ENCODE results near the gene NEGR1.

NEGR1 gene

GRCh38 chr1:71660411-71660810 lies 621.9 kb downstream of the NEGR1 start:
- DNase-seq, result no peak

- DNase-seq, result peak; percentile 5
Observed at GRCh38 chr1:71657891-71658679, 624.3 kb downstream of the NEGR1 start.

GRCh38 chr1:71656902-71657301 lies 625.4 kb downstream of the NEGR1 start:
- no peak for DNase-seq

- no peak for DNase-seq
Observed at GRCh38 chr1:71655604-71656003, 626.7 kb downstream of the NEGR1 start.

- no peak for DNase-seq
Observed at GRCh38 chr1:71653952-71654351, 628.4 kb downstream of the NEGR1 start.

- DNase-seq, result no peak
Observed at GRCh38 chr1:71651214-71651613, 631.1 kb downstream of the NEGR1 start.

GRCh38 chr1:71650119-71650518 lies 632.2 kb downstream of the NEGR1 start:
- peak; percentile 7 for DNase-seq

- DNase-seq, result no peak
Observed at GRCh38 chr1:71649608-71650007, 632.7 kb downstream of the NEGR1 start.

- DNase-seq, result no peak
Observed at GRCh38 chr1:71647513-71648300, 634.6 kb downstream of the NEGR1 start.

- DNase-seq, result no peak
Observed at GRCh38 chr1:71645015-71645414, 637.3 kb downstream of the NEGR1 start.

GRCh38 chr1:71641903-71642302 lies 640.4 kb downstream of the NEGR1 start:
- no peak for DNase-seq

GRCh38 chr1:71640998-71641397 lies 641.3 kb downstream of the NEGR1 start:
- DNase-seq, result peak; percentile 54

- no peak for DNase-seq
Observed at GRCh38 chr1:71640116-71640515, 642.2 kb downstream of the NEGR1 start.

- DNase-seq, result no peak
Observed at GRCh38 chr1:71638081-71638766, 644.1 kb downstream of the NEGR1 start.

GRCh38 chr1:71635568-71635967 lies 646.8 kb downstream of the NEGR1 start:
- DNase-seq, result no peak

GRCh38 chr1:71634159-71634558 lies 648.2 kb downstream of the NEGR1 start:
- DNase-seq, result no peak

- DNase-seq, result no peak
Observed at GRCh38 chr1:71630073-71630472, 652.3 kb downstream of the NEGR1 start.

GRCh38 chr1:71625004-71625403 lies 657.3 kb downstream of the NEGR1 start:
- DNase-seq, result no peak

- DNase-seq, result no peak
Observed at GRCh38 chr1:71623888-71624287, 658.5 kb downstream of the NEGR1 start.

- no peak for DNase-seq
Observed at GRCh38 chr1:71621785-71622184, 660.6 kb downstream of the NEGR1 start.

GRCh38 chr1:71618766-71619530 lies 663.4 kb downstream of the NEGR1 start:
- no peak for DNase-seq

- DNase-seq, result no peak
Observed at GRCh38 chr1:71618191-71618590, 664.1 kb downstream of the NEGR1 start.

GRCh38 chr1:71610476-71610875 lies 671.9 kb downstream of the NEGR1 start:
- DNase-seq, result no peak

Data from NCI-H2171 (cell line).